Thoracic aorta (tissue), 2 donors: Measurements from ENCODE around the gene KCNJ18. TPM values are rescaled to one million over a fixed set of nuclear protein-coding genes. Genes with fewer than 3 reads are reported as not detected.
"Not testable (repeated sequence)": the region's sequence is repeated elsewhere in the genome, so short reads cannot be mapped to it uniquely, and the experiment has no call there.

ENCODE experiments used
- ATAC-seq: fragments of 150-250 bp; one replicate; pipeline ENCODE4 v1.8.0; 2017; ENCODE audit warnings: low read depth; ENCODE audit not compliant: insufficient number of reproducible peaks, low FRiP score
- DNase-seq: peaks from one replicate; pipeline ENCODE4 v3.0.0-alpha.2; 2020; ENCODE audit warnings: low spot score
- H3K27ac ChIP-seq, 2 donors: fragments of 200-600 bp; sonication (generic); 1 replicate in 1 of 2; 2 replicates in 1 of 2; pipeline ENCODE4 v1.5.1; 2016; ENCODE audit warnings: mild to moderate bottlenecking in 2 of 2, moderate library complexity in 2 of 2
- H3K27me3 ChIP-seq: fragments of 200-600 bp; sonication (generic); replicated peaks from 2 replicates; pipeline ENCODE4 v1.6.0; 2016; ENCODE audit warnings: mild to moderate bottlenecking; ENCODE audit not compliant: insufficient read depth
- H3K36me3 ChIP-seq: fragments of 200-600 bp; sonication (generic); one replicate; pipeline ENCODE4 v1.5.1; 2016
- H3K4me1 ChIP-seq, 2 donors: fragments of 200-600 bp; sonication (generic); 1 replicate in 1 of 2; 2 replicates in 1 of 2; pipeline versions ENCODE4 v1.5.1 to v1.6.0; 2016; ENCODE audit warnings: low read depth in 2 of 2, mild to moderate bottlenecking in 1 of 2; ENCODE audit not compliant: control insufficient read depth in 1 of 2
- H3K4me3 ChIP-seq: fragments of 200-600 bp; sonication (generic); 2 replicates; pipeline ENCODE4 v1.5.1; 2016; ENCODE audit warnings: mild to moderate bottlenecking
- H3K9me3 ChIP-seq: fragments of 200-600 bp; sonication (generic); 2 replicates; pipeline ENCODE4 v1.5.1; 2016
- total RNA-seq, 2 donors: library from RNA; depleted of rRNA; stranded (reverse); fragments of >200 nt; gene quantifications; one replicate each; pipeline versions ENCODE4 v1.1.0 to v1.2.3, GENCODE V29; 2016
- TF ChIP-seq, protein P1 (sequence below): fragments of 200-600 bp; sonication (generic); IDR thresholded peaks from one replicate; pipeline ENCODE4 v1.5.1; 2019; ENCODE audit warnings: antibody characterized with exemption

Gene KCNJ18
- total RNA-seq, 2 donors from 2014 or later: not detected

DNA sequence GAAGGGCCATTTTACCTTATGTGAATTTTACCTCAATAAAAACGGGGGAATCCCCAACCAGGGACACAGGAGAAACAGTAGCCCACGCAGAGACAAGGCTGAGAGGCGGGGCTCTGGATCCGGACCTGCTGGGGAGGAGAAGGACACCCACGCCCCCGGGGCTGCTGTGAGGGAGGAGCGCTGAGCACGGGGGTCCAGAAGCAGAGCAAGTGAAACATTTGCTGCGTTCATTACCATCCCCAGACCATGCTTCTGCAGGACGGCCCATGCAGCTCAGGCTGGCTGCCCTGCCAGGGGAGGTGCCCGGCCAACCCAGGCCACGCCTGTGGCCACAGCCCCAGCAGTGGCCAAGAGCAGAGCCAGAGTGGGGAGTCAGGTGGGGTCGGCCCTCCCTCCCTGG is 50.0 kb downstream of the KCNJ18 start:
- TF ChIP-seq, protein P1, sequence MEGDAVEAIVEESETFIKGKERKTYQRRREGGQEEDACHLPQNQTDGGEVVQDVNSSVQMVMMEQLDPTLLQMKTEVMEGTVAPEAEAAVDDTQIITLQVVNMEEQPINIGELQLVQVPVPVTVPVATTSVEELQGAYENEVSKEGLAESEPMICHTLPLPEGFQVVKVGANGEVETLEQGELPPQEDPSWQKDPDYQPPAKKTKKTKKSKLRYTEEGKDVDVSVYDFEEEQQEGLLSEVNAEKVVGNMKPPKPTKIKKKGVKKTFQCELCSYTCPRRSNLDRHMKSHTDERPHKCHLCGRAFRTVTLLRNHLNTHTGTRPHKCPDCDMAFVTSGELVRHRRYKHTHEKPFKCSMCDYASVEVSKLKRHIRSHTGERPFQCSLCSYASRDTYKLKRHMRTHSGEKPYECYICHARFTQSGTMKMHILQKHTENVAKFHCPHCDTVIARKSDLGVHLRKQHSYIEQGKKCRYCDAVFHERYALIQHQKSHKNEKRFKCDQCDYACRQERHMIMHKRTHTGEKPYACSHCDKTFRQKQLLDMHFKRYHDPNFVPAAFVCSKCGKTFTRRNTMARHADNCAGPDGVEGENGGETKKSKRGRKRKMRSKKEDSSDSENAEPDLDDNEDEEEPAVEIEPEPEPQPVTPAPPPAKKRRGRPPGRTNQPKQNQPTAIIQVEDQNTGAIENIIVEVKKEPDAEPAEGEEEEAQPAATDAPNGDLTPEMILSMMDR: no peak
- Histone ChIP-seq H3K27ac (no peak overlapping the region), H3K9me3 (no peaks in the 10 kb centered on the region), H3K36me3 (no peaks in the 10 kb centered on the region), H3K4me3 (no peak overlapping the region), H3K4me1 (no peaks in the 10 kb centered on the region), H3K27me3 (no peaks in the 10 kb centered on the region)
- ATAC-seq (no peak), DNase-seq (no peak)

DNA sequence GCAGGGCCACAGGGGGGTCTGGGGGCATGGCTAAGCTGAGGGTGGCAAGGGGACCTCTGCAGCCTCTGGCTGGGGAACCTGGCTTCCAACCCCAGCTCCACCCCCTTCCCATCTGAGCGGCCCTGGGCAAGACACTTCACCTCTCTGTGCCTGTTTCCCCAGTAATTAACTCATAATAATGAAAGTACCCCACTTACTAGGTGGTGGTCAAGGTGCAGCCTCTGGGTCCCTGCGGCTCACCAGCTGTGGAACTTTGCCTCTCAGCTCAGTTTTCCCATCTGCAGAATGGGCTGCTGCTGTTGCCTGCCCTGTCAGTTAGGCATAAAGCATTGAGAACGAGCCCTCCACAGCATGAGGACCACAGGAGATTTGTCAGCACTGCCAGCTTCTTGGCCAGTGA is 51.8 kb downstream of the KCNJ18 start:
- not testable (repeated sequence) for H3K27ac ChIP-seq, H3K36me3 ChIP-seq, H3K9me3 ChIP-seq, H3K4me1 ChIP-seq, H3K27me3 ChIP-seq, DNase-seq, ATAC-seq, H3K4me3 ChIP-seq

DNA sequence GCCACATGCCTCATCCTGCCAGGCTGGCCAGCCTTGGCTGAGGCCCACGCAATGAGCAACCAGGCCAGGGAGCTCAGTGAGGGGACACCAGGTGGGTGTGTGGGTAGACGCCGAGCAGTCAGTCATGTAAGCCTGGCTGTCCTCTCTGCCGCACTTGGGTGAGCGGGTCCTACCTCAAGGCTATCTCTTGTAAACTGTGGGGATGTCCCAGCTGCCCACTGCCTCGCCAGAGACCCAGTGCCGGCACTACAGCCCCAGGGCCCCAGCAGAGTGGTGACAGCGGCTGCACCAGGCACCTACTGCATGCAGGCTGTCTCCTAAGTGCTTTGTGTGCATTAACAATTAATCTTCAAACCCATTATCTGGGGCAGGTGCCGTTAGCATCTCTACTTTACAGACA is 52.3 kb downstream of the KCNJ18 start:
- H3K27me3 ChIP-seq, H3K4me3 ChIP-seq, H3K4me1 ChIP-seq, ATAC-seq, H3K36me3 ChIP-seq, H3K27ac ChIP-seq, H3K9me3 ChIP-seq, DNase-seq: not testable (repeated sequence)

DNA sequence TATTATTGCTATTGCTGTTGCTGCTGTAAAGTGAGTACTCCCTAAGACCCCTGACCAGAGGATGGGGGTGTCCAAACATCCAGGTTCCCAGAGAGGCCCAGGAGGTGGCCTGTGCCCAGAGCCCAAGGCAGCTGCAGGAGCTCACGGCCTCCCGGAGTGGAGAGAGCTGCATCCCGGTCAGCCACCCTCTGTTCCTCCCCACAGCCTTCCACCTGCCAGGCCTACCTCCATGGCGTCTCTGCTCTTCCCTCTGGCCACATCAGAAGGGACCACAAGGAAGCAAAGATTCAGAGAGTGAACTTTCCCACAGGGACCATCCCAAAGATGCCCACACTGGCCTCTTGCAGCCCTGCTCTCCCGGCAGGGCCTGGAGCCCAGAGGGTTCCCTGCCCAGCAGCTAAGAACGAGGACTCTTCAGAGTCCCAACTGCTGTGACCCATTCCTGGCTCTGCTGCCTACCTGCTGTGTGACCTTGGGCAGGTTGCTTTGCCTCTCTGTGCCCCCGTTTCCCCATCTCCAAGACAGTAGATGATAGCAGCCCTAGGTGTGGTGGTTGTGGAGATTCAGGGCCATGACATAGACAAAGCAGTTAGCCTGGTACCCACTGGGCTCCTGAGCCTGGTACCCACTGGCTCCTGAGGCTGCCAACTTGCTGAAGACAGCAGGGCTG is 53.2 kb downstream of the KCNJ18 start:
- not testable (repeated sequence) for H3K4me1 ChIP-seq, H3K4me3 ChIP-seq, H3K27me3 ChIP-seq, H3K36me3 ChIP-seq, DNase-seq, H3K9me3 ChIP-seq, H3K27ac ChIP-seq, ATAC-seq

DNA sequence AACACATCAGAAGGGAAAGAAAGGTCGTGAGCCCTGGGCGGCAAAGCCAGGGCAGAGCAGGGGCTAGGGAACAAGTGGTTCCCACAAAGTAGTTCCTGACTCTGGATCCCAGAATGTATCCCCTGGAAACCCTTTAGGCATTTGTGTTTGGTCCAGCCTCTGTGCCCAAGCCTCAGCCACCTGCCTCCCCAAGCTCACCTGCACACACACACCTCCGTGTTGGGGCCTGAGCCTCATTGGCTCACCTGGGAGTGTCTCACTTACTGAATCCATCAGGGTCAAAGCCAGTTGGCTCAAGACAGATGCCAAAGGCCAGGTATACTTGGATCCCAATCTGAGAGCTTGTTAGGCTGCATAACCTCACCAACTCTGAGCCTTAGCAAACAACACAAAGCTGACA is 54.1 kb downstream of the KCNJ18 start:
- ATAC-seq, H3K36me3 ChIP-seq, H3K27me3 ChIP-seq, H3K27ac ChIP-seq, H3K4me1 ChIP-seq, H3K9me3 ChIP-seq, H3K4me3 ChIP-seq, DNase-seq: not testable (repeated sequence)

DNA sequence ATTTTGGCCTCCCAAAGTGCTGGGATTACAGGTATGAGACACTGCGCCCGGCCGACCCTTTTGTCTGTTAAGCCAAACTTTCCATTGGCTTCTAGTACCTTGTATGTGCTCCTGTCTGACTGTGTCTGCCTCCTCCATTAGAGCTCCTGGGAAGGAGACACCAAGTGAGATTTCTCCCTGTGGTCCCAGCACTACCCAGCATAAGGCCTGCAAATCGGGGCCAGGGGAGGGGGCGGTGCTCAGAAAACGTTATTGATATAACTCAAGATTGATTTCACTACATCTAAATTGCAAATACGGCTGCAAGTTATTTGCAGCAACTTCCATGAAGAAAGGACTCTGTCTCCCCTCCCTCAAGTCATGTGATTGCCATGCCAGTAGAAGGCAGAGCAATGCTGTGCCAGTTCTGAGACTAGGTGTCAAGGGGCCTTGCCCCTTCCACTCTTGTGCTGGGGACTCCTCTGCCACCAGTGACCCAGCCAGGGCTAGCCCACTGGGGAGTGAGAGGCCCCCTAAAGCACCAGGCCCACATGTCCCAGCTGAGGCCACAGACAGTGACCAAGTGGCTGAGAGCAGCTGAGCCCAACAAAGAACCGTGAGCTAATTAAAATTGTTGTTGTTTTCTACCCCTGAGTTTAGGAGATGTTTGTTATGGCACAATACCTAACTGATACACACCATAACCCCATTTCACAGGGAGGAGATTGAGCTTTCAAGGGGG is 55.0 kb downstream of the KCNJ18 start:
- not testable (repeated sequence) for ATAC-seq, H3K36me3 ChIP-seq, DNase-seq, H3K9me3 ChIP-seq, H3K27me3 ChIP-seq, H3K27ac ChIP-seq, H3K4me1 ChIP-seq, H3K4me3 ChIP-seq

DNA sequence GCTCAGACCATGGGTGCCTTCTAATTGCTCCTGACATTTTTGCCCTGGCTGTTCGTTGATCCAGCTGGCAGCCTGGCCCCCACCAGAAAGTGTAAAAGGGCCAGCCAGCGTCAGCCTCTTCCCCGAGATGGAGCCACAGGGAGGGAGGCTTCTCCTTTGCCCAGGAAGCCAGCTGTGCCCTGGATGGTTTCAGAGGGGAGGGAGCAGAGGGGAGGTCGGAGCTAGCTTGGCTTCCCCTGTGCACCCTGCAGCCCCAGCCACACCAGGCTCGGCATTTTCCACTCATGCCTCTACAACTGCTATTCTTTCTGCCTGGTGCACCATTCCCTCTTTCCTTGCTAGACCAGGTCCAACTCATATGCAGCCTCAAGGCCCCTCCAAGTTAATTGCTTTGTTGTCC is 56.4 kb downstream of the KCNJ18 start:
- not testable (repeated sequence) for H3K4me3 ChIP-seq, H3K9me3 ChIP-seq, H3K4me1 ChIP-seq, ATAC-seq, H3K27ac ChIP-seq, H3K36me3 ChIP-seq, DNase-seq, H3K27me3 ChIP-seq

DNA sequence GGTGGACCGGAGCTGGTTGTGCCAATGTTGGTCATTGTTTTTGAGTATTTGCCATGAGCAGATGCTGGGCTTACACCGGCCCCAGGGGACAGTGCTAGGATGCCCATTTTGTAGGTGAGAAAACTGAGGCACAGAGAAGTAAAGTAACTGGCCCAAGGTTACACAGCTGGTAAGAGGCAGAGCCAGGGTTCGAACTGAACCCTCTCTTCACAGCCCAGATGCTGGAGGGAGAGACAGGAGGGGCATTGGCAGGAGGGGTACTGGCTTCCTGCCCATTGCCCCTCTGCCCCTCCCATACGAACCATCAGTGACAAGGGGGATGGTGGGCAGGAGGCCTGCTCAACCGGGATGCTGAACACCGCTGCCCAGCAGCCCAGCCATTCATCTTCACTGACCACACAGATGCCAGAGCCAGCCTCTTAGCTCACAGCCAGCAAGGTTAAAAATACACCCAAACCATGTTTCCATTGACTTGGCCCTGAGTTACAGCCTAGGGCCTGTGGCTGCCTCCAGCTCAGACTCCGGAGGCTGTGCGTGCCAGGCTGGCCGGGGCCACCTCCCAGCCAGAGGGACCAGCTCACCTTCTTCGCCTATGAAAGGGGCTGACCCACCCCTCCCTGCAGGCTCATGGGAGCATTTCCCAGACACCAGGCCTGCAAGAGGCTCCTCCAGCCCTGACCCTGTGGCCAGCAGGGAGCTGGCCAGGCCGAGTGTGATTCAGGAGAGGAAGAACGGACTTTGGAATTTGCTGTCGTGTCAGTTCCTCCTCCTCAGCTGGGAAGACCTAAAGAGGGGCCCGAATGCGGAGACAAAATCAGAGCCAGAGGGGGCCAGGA is 57.6 kb downstream of the KCNJ18 start:
- not testable (repeated sequence) for DNase-seq, H3K4me3 ChIP-seq, H3K27me3 ChIP-seq, H3K36me3 ChIP-seq, H3K9me3 ChIP-seq, ATAC-seq, H3K27ac ChIP-seq, H3K4me1 ChIP-seq

DNA sequence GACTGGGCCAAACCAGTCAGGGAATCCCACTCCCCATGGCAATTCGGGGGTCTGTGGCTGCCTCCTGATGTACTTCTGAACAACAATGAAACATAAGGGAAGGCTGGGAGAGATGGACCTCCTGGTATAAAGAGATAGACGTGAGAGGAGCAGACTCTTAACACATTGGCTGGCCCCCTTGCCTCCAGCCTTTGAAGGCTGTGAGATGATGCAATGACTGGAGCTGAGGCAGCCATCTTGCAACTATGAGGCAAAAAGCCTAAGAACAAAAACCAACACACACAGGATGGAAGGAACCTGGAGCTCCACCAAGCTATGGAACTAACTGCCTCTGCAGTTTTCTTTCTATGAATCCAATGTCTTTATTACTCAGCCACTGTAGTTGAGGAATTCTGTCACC is 58.8 kb downstream of the KCNJ18 start:
- H3K4me1 ChIP-seq, H3K36me3 ChIP-seq, H3K9me3 ChIP-seq, H3K27ac ChIP-seq, DNase-seq, ATAC-seq, H3K4me3 ChIP-seq, H3K27me3 ChIP-seq: not testable (repeated sequence)
